Fibroblast of villous mesenchyme (primary cell): Measurements from ENCODE around the gene CRELD1. TPM values are rescaled to one million over a fixed set of nuclear protein-coding genes. Genes with fewer than 3 reads are reported as not detected.

Source experiments
- DNase-seq: peaks from one replicate; pipeline ENCODE4 v3.0.0-alpha.2; 2010; ENCODE audit warnings: low read depth
- H3K4me3 ChIP-seq: 2 replicates; pipeline ENCODE4 v1.5.1; 2011; ENCODE audit warnings: low read depth, mild to moderate bottlenecking, low read length
- total RNA-seq: library from RNA; depleted of rRNA; stranded (reverse); fragments of >200 nt; gene quantifications from 2 replicates; pipeline ENCODE4 v1.2.3, GENCODE V29; 2012
- TF ChIP-seq, protein P1 (sequence below): IDR thresholded peaks from 2 replicates; pipeline ENCODE4 v1.5.1; 2012; ENCODE audit warnings: low read depth, mild to moderate bottlenecking, low read length; ENCODE audit not compliant: insufficient read depth

Gene CRELD1
- total RNA-seq, 1 donor, result 16.0 TPM

DNA sequence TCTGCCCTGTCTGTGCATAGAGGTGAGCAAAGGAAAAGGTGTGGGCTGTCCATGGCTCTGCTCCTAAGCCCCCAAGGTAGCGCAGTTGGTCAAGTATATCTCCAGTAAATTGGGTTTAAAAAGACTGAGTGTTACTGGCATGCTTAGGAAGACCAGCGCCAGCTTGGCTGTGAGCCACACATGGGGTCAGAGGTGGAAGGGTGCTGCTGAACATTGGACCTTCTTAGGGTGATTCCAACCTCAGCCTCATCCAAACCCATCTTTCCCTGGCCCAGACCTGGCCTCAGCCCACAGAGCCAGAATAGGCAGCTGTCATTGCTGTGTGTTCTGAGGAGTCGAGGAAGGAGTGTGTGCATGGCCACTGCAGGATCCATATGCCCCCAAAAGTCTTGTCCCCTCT is 25.3 kb upstream of the CRELD1 start:
- no peak for DNase-seq
- no peak overlapping the region for H3K4me3 ChIP-seq
- TF ChIP-seq, protein P1, sequence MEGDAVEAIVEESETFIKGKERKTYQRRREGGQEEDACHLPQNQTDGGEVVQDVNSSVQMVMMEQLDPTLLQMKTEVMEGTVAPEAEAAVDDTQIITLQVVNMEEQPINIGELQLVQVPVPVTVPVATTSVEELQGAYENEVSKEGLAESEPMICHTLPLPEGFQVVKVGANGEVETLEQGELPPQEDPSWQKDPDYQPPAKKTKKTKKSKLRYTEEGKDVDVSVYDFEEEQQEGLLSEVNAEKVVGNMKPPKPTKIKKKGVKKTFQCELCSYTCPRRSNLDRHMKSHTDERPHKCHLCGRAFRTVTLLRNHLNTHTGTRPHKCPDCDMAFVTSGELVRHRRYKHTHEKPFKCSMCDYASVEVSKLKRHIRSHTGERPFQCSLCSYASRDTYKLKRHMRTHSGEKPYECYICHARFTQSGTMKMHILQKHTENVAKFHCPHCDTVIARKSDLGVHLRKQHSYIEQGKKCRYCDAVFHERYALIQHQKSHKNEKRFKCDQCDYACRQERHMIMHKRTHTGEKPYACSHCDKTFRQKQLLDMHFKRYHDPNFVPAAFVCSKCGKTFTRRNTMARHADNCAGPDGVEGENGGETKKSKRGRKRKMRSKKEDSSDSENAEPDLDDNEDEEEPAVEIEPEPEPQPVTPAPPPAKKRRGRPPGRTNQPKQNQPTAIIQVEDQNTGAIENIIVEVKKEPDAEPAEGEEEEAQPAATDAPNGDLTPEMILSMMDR, result no peak

DNA sequence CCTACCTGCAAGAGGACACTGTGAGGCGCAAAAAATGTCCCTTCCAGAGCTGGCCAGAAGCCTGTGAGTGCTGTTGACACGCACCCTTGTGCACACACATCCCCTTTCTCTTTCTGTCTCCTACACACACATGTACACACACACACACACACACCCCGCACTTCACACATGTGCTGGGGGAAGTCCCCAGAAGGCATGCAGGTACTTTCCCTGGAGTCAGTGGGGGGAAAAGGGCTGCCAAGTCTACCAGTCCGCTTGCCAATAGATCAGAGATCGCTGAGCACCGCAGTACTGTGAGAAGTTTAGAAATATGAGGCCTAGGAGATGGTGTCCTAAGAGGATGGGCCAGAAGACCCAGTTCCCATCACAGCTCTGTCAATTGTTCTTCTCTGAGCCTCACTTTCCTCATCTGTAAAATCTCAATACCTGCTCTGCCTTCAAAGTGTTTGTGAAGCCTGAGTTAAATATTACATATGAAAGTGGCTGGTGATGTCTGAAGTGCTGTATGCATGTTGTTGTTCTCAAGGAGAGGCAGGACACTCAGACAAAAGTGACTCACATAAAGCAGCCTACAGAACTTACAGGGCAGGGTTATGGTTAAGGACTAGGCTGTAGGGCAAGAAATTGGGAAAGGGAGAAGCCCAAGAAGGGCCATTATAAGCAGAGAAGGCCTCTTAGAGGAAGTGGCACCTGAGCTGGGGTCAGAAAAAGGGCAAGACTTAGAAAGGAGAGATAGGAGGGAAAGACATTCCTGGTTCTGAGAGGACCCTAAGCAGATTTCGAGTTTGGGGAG is 24.2 kb upstream of the CRELD1 start:
- no peak for DNase-seq
- TF ChIP-seq, protein P1, result no peak
- no peak overlapping the region for H3K4me3 ChIP-seq

DNA sequence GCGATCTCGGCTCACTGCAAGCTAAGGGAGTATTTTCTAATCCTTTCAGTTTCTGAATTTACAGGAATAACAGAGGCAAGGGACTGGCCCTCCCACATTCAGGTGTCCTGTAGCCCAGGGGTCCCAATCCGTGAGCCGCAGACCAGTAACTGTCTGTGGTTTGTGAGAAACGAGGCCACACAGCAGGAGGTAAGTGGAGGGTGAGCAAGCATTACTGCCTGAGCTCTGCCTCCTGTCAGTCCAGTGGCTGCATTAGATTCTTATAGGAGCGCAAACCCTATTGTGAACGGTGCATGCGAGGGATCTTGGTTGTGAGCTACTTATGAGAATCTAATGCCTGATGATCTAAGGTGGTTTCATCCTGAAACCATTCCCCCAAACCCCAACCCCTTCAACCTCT is 21.8 kb upstream of the CRELD1 start:
- TF ChIP-seq, protein P1, result no peak
- H3K4me3 ChIP-seq, result no peak overlapping the region
- no peak for DNase-seq

DNA sequence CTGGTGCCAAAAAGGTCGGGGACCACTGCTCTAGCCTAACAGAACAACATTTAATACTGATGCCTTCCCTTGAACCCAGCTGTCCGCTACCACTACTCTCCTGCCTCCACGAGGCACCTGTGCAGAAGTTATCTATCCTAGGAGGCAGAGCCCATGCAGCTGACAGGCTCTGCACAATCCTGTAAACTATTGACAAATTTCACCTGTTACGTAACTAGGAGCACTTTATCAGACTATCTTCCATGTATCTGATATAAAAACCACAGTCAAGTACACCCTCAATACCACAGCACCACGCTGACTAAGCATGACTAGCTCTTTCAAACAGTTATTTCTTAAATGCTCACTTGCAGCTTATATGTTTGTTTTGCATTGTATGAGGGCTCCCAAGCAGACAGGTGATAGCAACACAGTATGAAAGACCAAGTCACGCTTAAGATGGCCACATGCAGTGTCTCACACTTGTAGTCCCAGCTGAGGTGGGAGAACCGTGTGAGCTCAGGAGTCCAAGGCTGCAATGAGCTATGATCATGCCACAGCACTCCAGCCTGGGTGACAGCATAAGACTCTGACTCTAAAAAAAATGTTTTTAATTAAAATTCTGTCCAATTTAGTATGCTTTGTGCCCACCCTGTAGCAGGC is 21.2 kb upstream of the CRELD1 start:
- TF ChIP-seq, protein P1, result no peak
- no peak overlapping the region for H3K4me3 ChIP-seq
- DNase-seq, result peak; percentile 69

DNA sequence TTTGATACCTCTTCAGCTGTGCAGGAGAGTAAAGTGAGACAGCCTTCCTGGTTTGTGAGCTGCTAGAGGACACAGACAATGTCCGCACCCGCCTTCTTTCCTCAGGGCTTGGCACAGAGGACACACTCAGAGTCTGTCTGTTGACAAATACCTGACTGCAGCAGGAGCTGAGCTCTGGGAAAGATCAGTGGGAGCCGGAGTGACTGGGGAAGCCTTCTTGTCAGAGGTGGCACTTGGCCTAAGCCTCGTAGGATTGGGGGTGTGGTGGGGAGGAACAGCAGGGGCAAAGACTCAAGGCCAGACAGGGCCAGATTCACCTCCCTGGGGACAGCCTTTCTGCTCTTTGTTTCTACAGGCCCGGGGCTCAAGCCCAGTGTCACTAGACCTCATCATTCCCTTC is 20.0 kb upstream of the CRELD1 start:
- DNase-seq, result no peak
- no peak overlapping the region for H3K4me3 ChIP-seq
- TF ChIP-seq, protein P1, result no peak

DNA sequence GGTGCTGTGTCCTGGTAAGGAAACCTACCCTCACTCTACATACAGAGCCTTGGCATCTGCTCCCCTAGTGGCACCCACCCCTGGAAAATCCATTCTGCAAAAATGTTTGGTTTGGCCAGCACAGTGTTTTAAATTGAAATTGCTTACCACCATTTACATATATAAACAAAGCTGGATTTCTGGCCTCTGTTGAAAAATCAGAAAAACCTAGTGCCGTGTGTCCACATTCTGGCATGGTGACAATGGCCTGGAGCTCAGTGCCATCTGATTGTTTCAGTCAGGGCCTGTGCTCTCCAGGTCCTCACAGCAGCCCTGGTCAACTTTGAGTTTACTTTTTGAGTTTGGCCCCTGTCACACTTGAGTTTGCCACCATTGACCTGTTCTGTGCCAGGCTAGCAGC is 19.6 kb upstream of the CRELD1 start:
- no peak for DNase-seq
- TF ChIP-seq, protein P1, result no peak
- no peak overlapping the region for H3K4me3 ChIP-seq
